ENCODE measurements around the gene SAV1.

- TF ChIP-seq CTCF (conservative IDR thresholded peaks at IDR 0.05; ENCODE audit: low read depth, low read length) (no peak), EZH2 (IDR thresholded peaks at IDR 0.05; ENCODE audit: borderline replicate concordance, low read depth, low read length, poor library complexity, severe bottlenecking) (no peak)
Measured at GRCh38 chr14:50635141-50635540, 33.0 kb downstream of the SAV1 start.
